Activated gamma-delta T cell treated with Interleukin-2 at 50 U/mL for 16 hours (primary cell): ENCODE measurements around the gene PRAMEF26.
"Not testable (repeated sequence)": the region's sequence is repeated elsewhere in the genome, so short reads cannot be mapped to it uniquely, and the experiment has no call there.

Experiments
- DNase-seq: peaks from one replicate; pipeline ENCODE4 v3.0.0-alpha.2; 2020

The PRAMEF26 gene

DNA sequence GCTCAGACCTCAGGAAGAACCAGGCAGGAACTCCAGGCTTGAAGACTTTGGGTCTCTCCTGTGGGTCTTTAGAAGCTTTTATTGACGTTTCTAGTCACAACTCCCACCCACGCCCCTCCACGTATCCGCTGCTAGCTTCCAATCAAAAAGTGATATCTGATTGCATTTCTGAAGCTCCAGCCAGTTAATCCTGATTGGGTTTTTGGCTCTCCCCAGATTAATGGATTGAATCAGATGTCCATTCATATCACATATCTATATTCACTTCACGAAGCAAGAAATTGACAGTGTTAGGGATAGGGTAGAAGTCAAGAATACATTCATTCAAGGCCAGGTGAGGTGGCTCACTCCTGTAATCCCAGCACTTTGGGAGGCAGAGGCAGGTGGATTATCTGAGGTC lies at the start of gene PRAMEF26:
PRAMEF26 (minus strand) TSS at position 101 of the 400 bp plus-strand sequence. CDS start 2,914 bp downstream, outside the sequence.
- not testable (repeated sequence) for DNase-seq

DNA sequence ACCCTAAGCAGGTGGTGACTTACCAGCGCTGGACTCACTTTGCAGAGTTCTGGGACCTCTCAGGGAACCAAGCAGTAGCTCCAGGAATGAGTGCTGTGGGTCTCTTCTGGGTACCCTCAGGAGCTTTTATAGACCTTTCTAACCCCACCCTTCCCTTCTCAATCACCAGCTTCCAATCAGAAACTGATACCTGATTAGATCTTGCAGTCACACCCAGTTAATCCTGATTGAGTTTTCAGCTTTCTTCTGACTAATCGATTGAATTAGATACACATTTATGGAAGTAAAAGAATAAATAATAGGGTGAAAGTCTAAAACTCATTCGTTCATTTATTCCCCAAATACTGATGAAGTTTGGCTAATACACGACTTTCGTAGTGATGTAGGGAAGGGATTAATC lies 45.5 kb upstream of the PRAMEF26 start, which contains the start of gene PRAMEF13:
PRAMEF13 (minus strand) TSS at position 101 of the 400 bp plus-strand sequence. CDS start 1,820 bp downstream, outside the sequence.
- not testable (repeated sequence) for DNase-seq

DNA sequence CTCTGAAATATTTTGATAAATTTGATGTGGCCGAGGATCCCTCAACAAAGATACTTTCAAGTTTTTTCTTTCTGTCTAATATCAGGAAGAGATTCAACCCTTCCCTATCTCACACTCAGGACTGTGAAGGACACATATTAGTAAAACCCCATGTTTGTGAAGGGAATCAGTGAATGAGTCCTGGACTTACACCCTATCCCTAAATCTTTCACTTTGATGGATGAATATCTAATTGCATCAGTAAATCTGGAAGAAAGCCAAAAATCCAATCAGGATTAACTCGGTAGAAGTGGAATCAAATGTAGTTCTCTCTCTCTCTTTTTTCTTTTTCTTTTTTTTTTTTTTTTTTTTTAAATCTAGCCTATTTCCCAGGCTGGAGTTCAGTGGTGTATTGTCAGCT lies 15.7 kb upstream of the PRAMEF26 start, which contains the start of gene PRAMEF9:
PRAMEF9 (plus strand) TSS at position 301 of the 400 bp plus-strand sequence. CDS start 3,433 bp downstream, outside the sequence.
- DNase-seq: not testable (repeated sequence)

DNA sequence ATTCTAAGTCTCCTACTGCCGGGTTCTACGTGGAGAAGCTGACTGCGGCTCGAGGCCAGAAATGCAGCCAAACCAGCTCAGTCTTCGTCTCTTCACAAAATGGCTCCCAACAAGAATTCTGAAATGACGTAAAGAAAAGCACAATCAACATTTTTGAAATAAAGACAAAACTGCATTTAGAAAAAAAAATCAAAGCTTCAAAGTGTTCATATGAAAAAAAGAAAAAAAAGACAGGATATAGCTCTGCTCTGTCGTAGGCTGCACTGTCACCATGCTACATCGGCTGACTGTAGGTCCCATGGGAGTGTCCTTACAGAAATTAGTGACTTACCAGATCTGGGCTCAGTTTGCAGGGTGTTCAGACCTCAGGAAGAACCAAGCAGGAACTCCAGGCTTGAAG lies 9.7 kb upstream of the PRAMEF26 start, which contains the start of gene HNRNPCL4:
HNRNPCL4 (minus strand) TSS at position 101 of the 400 bp plus-strand sequence. CDS start 164 bp downstream, outside the sequence.
- DNase-seq: not testable (repeated sequence)

DNA sequence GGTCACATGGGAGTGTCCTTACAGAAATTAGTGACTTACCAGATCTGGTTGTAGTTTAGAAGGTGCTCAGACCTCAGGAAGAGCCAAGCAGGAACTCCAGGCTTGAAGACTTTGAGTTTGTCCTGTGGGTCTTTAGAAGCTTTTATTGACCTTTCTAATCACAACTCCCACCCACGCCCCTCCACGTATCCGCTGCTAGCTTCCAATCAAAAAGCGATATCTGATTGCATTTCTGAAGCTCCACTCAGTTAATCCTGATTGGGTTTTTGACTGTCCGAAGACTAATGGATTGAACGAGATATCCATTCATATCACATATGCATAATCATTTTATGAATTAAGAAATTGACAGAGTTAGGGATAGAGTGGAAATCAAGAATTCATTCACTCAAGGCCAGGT lies 39.1 kb downstream of the PRAMEF26 start, which contains the start of gene HNRNPCL2:
HNRNPCL2 (minus strand) TSS at position 101 of the 400 bp plus-strand sequence. CDS start 454 bp downstream, outside the sequence.
- DNase-seq: not testable (repeated sequence)
